ENCODE results near the gene AP4S1.
"Not testable (repeated sequence)": the region's sequence is repeated elsewhere in the genome, so short reads cannot be mapped to it uniquely, and the experiment has no call there.

Gene AP4S1

DNA sequence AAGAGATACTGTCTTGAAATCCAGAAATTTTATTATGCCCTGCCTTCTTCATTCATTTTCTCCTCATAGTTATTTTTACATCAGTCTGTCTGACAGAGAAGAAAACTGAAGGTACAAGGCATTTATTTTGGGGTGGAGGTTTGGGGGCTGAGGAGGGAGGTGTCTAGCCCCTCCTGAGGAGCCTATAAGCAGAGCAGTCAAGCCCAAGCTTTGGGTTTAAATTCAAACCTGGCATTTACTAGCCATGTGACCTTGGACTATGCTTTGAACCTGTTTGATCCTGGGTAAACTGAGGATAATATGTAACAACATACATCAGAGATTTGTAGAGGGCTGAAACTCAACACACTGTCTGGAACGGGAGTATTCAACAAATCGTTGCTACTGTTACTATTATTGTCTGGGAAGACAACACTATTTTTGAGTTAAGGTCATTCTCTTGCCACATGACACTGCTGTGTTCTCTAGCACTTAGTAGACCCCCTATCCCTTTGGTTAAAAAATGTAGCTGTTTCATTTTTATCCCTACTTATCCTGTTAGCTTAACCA lies 66.8 kb downstream of the AP4S1 start:
- H3K9me2 ChIP-seq (replicated peaks; ENCODE audit: control insufficient read depth, low read length) = no peaks in the 10 kb centered on the region
- H3K4me3 ChIP-seq (ENCODE audit: low read length) = no peak overlapping the region
- no peaks in the 10 kb centered on the region for H3K4me1 ChIP-seq (ENCODE audit: control insufficient read depth, low read length)
- no peak overlapping the region for H3K27ac ChIP-seq (ENCODE audit: low read depth, low read length)
- no peak overlapping the region for H3K4me2 ChIP-seq (ENCODE audit: low read length)
- no peaks in the 10 kb centered on the region for H3K36me3 ChIP-seq (ENCODE audit: control insufficient read depth, low read length)
- no peaks in the 10 kb centered on the region for H3K79me2 ChIP-seq (ENCODE audit: control insufficient read depth, low read length)
- H3K9me3 ChIP-seq (ENCODE audit: control insufficient read depth, insufficient read depth, low read length) = no peaks in the 10 kb centered on the region
- no peak for TF ChIP-seq EZH2phosphoT487 (IDR thresholded peaks at IDR 0.05; ENCODE audit: borderline replicate concordance, low read length)
- TF ChIP-seq, protein P1, sequence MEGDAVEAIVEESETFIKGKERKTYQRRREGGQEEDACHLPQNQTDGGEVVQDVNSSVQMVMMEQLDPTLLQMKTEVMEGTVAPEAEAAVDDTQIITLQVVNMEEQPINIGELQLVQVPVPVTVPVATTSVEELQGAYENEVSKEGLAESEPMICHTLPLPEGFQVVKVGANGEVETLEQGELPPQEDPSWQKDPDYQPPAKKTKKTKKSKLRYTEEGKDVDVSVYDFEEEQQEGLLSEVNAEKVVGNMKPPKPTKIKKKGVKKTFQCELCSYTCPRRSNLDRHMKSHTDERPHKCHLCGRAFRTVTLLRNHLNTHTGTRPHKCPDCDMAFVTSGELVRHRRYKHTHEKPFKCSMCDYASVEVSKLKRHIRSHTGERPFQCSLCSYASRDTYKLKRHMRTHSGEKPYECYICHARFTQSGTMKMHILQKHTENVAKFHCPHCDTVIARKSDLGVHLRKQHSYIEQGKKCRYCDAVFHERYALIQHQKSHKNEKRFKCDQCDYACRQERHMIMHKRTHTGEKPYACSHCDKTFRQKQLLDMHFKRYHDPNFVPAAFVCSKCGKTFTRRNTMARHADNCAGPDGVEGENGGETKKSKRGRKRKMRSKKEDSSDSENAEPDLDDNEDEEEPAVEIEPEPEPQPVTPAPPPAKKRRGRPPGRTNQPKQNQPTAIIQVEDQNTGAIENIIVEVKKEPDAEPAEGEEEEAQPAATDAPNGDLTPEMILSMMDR (IDR thresholded peaks at IDR 0.05; ENCODE audit: low read depth, low read length, poor library complexity, severe bottlenecking) = no peak
- H4K20me1 ChIP-seq (ENCODE audit: control insufficient read depth, insufficient read depth, low read depth, low read length) = no peaks in the 10 kb centered on the region
- no peaks in the 10 kb centered on the region for H3K27me3 ChIP-seq (ENCODE audit: control insufficient read depth, low read length)
- peaks cover 4% of the 10 kb centered on the region for H3F3A ChIP-seq (ENCODE audit: control insufficient read depth, insufficient read depth)

DNA sequence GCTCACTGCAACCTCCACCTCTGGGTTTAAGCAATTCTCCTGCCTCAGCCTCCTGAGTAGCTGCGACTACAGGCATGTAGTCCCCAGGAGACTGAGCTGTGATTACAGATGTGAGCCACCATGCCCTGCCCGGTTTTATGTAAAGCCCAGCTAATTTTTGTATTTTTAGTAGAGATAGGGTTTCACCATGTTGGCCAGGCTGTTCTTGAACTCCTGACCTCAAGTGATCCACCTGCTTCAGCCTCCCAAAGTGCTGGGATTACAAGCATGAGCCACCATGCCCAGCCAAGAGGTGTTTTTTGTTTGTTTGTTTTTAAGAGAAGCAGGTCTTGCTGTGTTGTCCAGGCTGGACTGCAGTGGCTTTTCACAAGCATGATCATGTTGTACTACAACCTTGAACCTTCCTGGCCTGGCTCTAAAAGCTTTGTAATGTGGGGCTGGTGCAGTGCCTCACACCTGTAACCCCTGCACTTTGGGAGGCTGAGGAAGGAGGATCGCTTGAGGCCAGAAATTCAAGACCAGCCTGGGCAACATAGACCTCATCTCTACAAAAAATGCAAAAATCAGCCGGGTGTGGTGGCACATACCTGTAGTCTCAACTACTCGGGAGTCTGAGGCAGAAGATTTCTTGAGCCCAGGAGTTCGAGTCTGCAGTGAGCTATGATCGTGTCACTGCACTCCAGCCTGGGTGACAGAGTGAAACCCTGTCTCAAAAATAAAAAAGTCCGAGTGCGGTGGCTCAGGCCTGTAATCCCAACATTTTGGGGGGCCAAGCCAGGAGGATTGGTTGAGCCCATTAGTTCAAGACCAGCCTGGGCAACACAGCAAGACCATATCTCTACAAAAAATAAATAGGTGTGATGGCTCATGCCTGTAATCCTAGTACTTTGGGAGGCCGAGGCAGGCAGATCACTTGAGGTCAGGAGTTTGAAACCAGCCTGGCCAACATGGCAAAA lies 68.7 kb downstream of the AP4S1 start:
- not testable (repeated sequence) for H4K20me1 ChIP-seq (ENCODE audit: control insufficient read depth, insufficient read depth, low read depth, low read length); H3F3A ChIP-seq (ENCODE audit: control insufficient read depth, insufficient read depth); H3K9me3 ChIP-seq (ENCODE audit: control insufficient read depth, insufficient read depth, low read length); H3K4me3 ChIP-seq (ENCODE audit: low read length); H3K4me1 ChIP-seq (ENCODE audit: control insufficient read depth, low read length); H3K27me3 ChIP-seq (ENCODE audit: control insufficient read depth, low read length); H3K27ac ChIP-seq (ENCODE audit: low read depth, low read length); H3K4me2 ChIP-seq (ENCODE audit: low read length); H3K9me2 ChIP-seq (replicated peaks; ENCODE audit: control insufficient read depth, low read length); H3K79me2 ChIP-seq (ENCODE audit: control insufficient read depth, low read length)
- H3K36me3 ChIP-seq (ENCODE audit: control insufficient read depth, low read length) = peaks cover 15% of the 10 kb centered on the region

GRCh38 chr14:31095817-31096216 lies 70.4 kb downstream of the AP4S1 start:
- not testable (repeated sequence) for H3K27ac ChIP-seq (ENCODE audit: low read depth, low read length); H3K9me2 ChIP-seq (replicated peaks; ENCODE audit: control insufficient read depth, low read length); H3F3A ChIP-seq (ENCODE audit: control insufficient read depth, insufficient read depth)

DNA sequence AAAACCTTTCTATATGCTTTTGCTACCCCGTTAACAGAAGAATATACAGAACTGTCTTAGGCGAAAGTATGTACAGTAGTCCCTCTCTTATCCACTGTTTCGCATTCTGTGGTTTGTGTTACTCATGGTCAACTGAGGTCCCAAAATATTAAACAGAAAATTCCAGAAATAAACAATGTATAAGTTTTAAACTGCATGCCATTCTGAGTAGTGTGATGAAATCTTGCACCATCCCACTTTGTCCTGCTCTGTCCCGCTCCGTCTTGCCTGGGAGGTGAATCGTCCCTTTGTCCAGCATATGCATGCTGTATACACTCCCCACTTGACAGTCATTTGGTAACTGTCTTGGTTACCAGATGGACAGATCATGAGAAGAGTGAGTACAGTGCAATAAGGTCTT lies 70.8 kb downstream of the AP4S1 start:
- Histone ChIP-seq H4K20me1 (ENCODE audit: control insufficient read depth, insufficient read depth, low read depth, low read length) (no peaks in the 10 kb centered on the region), H3K4me2 (ENCODE audit: low read length) (no peak overlapping the region), H3K27ac (ENCODE audit: low read depth, low read length) (no peak overlapping the region), H3K27me3 (ENCODE audit: control insufficient read depth, low read length) (no peaks in the 10 kb centered on the region), H3F3A (ENCODE audit: control insufficient read depth, insufficient read depth) (peaks cover 4% of the 10 kb centered on the region), H3K9me3 (ENCODE audit: control insufficient read depth, insufficient read depth, low read length) (no peaks in the 10 kb centered on the region), H3K36me3 (ENCODE audit: control insufficient read depth, low read length) (peaks cover 36% of the 10 kb centered on the region), H3K79me2 (ENCODE audit: control insufficient read depth, low read length) (no peaks in the 10 kb centered on the region), H3K4me1 (ENCODE audit: control insufficient read depth, low read length) (no peaks in the 10 kb centered on the region), H3K4me3 (ENCODE audit: low read length) (no peak overlapping the region), H3K9me2 (replicated peaks; ENCODE audit: control insufficient read depth, low read length) (no peaks in the 10 kb centered on the region)
- TF ChIP-seq EZH2phosphoT487 (IDR thresholded peaks at IDR 0.05; ENCODE audit: borderline replicate concordance, low read length) = no peak
- TF ChIP-seq, protein P1 (IDR thresholded peaks at IDR 0.05; ENCODE audit: low read depth, low read length, poor library complexity, severe bottlenecking) = no peak

More at GRCh38 chr14:31095817-31096216, 70.4 kb downstream of the AP4S1 start:
- H4K20me1 ChIP-seq (ENCODE audit: control insufficient read depth, insufficient read depth, low read depth, low read length); H3K4me3 ChIP-seq (ENCODE audit: low read length); H3K27me3 ChIP-seq (ENCODE audit: control insufficient read depth, low read length); H3K4me2 ChIP-seq (ENCODE audit: low read length); H3K79me2 ChIP-seq (ENCODE audit: control insufficient read depth, low read length); H3K9me3 ChIP-seq (ENCODE audit: control insufficient read depth, insufficient read depth, low read length); H3K4me1 ChIP-seq (ENCODE audit: control insufficient read depth, low read length): not testable (repeated sequence)
- H3K36me3 ChIP-seq (ENCODE audit: control insufficient read depth, low read length) = peaks cover 31% of the 10 kb centered on the region
